VCaP (cell line): ENCODE measurements around the gene MAP3K15.
A peak's percentile ranks its signal among the peaks of the same experiment; 100 is the strongest.

Experiments used
- H3K27ac ChIP-seq: fragments of 450-650 bp; 2 replicates; pipeline ENCODE4 v1.5.1; 2017
- CTCF ChIP-seq: fragments of 450-650 bp; conservative IDR thresholded peaks from 2 replicates; pipeline ENCODE4 v1.5.1; 2017; ENCODE audit warnings: mild to moderate bottlenecking, moderate library complexity

Gene MAP3K15

GRCh38 chrX:19377799-19378198, 137.5 kb downstream of the MAP3K15 start:
- TF ChIP-seq CTCF, result no peak
- H3K27ac ChIP-seq, result no peak overlapping the region

- no peak overlapping the region for H3K27ac ChIP-seq
- no peak for TF ChIP-seq CTCF
Measured at GRCh38 chrX:19375546-19375945, 139.8 kb downstream of the MAP3K15 start.

- no peak for TF ChIP-seq CTCF
Measured at GRCh38 chrX:19373351-19373891, 141.9 kb downstream of the MAP3K15 start.

GRCh38 chrX:19372547-19373331, 142.6 kb downstream of the MAP3K15 start:
- peak overlapping the region; percentile 75 for H3K27ac ChIP-seq
- TF ChIP-seq CTCF, result peak; percentile 55

More at GRCh38 chrX:19373351-19373891, 141.9 kb downstream of the MAP3K15 start:
- H3K27ac ChIP-seq, result peak overlapping the region; percentile 75

- peak overlapping the region; percentile 75 for H3K27ac ChIP-seq
- TF ChIP-seq CTCF, result peak; percentile 84
Measured at GRCh38 chrX:19372170-19372546, 143.2 kb downstream of the MAP3K15 start.

GRCh38 chrX:19370061-19370460, 145.2 kb downstream of the MAP3K15 start:
- TF ChIP-seq CTCF, result no peak

GRCh38 chrX:19368576-19368975, 146.7 kb downstream of the MAP3K15 start:
- no peak overlapping the region for H3K27ac ChIP-seq
- TF ChIP-seq CTCF, result no peak

More at GRCh38 chrX:19370061-19370460, 145.2 kb downstream of the MAP3K15 start:
- no peak overlapping the region for H3K27ac ChIP-seq
